HG02981 (cell line): ENCODE measurements around the gene KCNC1.

ENCODE experiments used
- ATAC-seq: cut with Tn5 transposase; IDR thresholded peaks from one replicate; pipeline ENCODE4 v1.9.1; 2021; ENCODE audit warnings: mild to moderate bottlenecking, moderate library complexity; ENCODE audit not compliant: unreplicated experiment

Gene KCNC1

DNA sequence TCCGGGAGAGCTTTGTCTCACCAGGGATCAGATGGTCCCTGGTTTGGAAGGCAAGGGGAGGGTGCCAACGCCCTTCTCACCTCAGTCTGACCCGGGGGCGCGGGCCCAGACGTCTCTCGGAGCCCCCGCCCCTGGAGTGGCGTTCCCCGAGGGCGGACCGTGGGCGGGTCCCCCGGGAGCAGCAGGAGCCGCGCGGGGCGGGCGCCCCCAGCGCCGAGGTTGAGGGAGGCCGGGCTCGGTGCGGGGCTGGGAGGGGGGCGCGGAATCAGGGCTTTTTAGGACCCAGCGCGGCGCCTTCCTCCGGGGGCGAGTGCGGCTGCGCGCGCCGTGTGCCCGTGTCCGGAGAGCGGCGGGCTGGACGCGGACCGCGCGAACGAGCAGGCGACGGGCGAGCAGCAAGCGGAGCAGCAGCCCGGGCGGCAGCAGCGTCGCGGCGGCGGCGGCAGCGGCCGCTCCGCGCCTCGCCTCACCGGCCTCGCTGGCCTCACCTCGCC lies at the start of gene KCNC1:
Gene KCNC1, plus strand, starts transcription at position 364 of the 494 bp plus-strand sequence. CDS start 1,222 bp downstream, outside the sequence.
- ATAC-seq: no peak

DNA sequence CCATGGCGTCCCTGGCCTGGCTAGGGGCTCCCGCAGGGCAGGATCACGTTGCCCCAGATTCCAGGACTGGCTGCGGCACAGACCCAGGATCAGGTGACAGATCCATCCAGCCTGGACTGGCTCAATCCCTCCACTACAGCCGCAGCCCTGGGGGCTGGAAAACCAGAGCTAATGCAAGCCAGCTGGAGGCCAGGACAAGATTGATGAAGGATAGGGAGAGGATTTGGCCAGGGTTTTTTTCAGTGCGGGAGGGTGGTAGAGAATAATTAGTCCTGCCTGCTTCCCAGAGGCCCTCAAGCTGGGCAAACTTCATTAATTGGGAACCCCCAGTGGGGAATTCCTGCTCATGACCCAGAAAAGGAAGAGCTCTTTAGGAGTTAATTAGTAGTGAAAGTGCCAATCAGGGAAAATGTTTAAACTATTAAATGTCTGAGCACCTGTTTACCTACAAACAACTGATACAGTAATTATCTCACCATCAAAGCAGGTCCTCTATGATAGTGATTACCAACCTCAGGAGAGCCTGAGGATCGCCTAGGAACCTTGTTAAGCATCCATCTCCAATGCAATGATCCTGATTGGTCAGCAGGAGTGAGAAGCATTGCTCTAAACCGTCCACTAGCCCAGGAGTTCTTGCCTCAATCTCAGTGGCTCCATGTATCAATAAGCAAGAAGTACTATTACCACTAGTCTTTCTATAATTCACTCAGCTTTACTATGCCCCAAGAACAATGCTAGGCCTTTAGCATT lies 48.2 kb upstream of the KCNC1 start:
- no peak for ATAC-seq

DNA sequence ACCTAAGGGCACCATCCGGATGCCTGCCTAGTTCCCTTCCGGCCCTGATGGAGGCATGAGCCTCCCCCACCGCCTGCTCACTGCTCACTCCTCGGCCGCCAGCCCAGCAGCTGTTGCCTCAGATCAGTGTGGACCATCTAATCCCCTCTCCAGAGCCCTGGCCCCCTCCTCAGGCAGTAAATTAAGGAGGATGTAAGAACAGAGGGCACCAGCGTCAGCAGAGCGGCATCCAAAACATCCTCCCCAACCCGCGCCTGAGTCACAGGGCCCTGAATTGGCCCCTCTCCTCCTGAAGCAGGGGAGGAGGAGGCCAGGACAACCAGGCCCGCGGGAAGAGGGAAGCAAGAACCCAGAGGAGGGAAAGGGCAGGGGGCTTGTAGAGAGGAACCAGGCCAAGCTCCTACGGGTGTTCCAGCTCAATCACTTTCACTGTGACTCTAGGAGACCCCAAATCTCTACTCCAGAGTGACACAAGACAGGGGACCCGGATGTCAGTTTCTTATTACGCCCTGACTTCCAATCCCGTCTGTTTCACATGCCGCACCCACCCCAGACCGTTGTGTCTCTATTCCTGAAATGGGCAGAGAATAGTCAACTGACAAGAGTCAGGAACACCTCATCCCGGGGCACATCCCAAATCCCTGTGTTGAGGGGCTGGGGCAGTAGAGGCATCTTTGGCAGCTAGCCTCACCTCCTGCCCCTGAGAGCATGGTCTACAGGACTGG lies 46.5 kb upstream of the KCNC1 start:
- no peak for ATAC-seq

DNA sequence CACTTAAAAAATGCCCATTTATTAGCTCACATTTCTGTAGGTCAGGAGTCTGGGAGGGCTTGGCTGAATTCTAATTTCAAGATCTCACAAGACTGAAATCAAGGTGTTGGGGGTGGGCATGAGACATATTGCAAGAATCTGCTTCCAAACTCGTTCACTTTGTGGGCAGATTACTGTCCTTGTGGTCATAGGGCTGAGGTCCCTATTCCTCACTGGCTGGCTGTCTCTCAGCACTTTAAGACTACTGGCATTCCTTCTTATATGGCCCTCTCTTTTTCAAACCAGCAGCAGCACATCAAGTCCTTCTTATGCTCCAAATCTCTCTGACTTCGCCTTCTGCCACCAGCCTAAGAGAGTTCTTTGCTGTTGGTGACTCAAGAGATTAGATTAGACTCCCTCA lies 43.0 kb upstream of the KCNC1 start:
- no peak for ATAC-seq

DNA sequence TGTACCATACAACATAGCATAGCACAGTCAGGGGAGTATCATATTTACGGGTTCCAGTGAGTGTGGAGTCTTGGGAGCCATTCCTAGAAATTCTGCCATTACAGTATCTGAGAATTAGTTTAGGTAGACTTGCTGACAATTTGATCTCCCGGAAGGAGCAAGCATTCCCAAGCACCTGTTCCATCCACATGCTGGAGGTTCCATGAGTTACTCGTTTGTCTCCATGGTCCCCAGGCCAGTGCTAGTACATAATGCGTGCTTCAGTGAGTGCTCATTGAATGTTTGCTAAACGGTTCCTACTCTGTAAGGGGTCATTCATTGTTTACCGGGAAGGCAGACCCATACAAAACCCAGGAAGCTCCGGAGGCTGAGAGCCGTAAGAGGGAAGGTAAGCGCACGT lies 42.6 kb upstream of the KCNC1 start:
- ATAC-seq: no peak

DNA sequence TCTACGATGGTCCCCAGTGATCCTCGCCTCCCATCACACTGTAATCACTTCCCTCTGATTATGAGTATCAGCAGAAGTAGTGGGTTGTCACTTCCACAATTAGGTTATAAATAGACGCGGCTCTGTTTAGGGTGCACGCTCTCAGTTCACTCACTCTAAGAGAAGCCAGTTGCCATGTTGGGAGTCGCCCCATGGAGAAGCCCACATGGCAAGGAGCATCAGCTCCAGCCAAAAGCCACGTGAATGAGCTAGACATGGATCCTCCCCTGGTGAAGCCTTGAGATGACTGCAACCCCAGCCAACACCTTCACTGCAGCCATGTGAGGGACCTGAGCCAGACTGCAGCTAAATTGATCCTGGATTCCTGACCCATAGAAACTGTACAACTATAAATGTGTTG lies 41.6 kb upstream of the KCNC1 start:
- ATAC-seq: no peak

DNA sequence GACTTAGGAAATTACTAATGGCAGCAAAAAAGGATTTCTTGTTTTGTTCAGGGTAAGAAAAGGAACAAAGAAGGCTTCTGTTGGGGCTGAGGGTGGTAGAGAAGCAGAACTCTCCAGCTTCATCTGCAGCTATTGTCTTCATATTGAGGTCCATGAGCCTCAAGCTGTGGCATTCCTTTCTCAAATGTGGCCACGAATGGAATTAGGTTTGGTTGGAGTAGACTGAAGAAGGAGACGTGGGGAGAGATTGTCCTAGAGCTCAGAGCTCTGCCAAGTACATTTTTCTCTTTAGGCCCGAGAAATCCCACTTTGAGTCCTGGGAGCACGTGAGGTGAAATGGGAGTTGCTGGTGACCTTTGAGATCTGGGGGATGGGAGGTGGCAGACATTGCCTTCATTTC lies 41.0 kb upstream of the KCNC1 start:
- no peak for ATAC-seq

DNA sequence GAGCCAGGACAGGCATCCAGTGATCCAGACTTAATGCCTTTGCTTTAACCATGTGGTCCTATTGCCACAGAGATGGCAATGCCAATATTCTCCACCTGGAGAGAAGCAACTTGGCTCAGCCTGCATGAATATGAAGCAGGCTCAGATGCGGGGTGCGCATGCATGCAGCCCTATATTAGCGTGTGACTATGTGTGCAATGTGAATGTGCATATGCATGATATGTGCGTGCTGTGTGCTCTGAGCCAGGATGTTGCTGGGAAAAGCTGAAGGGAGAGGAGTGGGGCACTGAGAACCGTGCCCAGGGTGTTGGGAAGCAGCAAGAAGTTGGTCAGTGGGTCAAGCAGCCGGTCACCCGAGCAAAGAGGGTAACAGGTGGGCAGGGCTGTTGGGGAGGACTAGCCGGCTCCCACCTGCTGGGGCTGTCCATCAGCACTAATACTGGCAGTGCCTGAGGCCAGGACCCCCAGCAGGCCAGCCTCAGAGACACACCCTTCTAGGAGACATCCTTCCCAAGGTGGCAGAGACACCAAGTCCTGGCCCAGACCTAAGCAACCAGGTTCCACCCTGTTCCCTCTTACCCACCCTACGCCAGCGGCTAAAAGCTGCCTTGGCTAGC lies 40.0 kb upstream of the KCNC1 start:
- ATAC-seq: no peak

DNA sequence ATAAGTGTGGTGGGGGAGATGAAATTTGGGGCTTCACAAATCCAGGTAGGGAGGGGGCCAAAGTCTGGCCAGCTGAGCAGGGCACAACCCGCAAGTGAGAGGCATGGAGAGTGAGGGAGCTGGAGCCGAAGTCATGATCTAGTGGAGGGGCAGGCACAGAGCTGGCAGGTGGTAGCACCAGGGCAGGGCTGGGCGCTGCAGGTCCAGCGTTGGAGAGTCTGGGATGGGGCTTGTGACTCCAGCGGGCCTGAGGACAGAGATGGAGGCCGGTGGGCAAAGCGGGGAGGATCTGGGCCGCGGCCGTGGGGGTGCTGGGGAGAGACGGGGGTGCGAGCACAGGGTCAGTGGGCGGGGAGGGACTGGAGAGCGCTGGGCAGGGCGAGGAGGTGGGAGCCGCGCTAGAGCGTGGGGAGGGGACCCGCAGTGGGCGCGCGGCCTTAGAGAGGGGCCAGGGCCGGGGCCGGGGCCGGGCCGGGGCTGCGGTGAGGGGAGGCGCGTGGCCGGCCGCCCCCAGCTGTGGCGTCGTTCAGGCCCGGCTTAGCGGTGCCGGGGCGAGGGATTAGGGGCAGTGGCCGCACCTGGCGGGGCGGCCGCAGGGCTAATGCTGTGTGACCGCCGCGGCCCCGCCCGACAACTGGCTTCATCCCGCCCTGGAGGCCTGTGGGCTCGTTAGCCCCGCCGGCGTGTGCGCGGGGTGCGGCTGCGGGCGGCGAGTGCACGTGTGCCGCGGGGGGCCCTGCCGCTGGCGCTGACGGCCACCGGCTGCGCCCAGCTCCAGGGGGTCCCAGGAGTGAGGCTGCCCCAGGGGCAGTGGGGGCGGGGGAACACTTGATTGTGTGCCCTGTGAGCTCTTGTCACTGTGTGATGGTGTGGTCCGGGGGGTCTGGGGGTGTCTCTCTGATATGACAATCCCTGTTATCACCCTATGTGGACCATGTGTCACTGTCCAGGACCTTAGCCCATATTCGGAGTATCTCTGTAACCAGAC lies 38.8 kb upstream of the KCNC1 start:
- ATAC-seq: no peak

DNA sequence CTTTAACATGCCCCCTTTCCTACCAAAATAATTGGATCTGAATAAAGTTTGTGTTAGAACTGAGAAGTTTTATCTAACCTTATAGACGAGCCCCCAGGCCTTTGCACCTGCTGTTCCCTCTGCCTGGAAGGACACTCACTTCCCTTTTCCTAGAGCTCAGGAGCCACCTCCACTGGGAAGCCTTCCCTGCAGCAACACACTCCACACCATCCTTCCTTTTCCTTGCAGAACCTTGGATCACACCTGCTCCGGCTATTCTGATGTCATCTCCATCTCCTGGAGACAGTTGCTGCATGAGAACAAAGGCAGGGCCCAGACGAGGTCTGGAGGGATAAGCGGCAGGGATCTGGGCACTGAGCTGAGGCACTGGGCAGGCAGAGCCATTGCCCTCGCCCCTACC lies 37.8 kb upstream of the KCNC1 start:
- ATAC-seq: no peak

DNA sequence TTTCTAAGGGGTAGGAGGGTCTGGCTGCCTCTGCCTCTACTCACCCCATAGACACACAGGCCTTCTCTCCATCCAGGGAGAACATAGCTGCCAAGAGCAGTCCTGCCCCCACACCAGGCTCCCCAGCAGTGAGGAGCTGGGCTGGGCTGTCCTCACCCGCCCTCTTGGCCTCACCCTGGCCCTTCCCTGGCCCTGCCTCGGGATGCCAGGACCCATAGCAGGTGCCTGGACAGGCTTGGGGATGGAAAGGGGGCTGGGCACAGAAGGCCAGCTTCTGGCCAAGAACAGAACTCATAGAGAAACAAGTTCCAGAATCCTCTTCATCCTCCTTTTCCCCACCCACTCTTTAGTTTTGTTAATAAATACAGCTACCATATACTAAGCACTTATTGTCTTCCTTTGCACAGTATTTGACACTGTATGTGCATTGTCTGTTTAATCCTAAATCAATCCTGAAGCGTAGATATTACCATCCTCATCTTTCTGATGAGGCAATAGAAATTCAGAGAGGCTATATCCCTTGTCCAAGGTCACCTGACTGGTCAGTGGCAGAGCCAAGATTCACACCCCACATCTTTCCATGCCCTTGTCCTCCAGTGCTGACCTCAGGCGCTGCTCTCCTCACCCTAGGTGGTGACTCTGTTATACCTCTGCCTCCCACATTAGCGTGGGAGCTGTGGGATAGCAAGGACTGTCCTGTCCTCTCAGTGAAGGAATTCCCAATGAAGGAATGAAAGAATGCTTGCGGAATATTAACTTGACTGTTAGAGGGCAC lies 37.2 kb upstream of the KCNC1 start:
- no peak for ATAC-seq

DNA sequence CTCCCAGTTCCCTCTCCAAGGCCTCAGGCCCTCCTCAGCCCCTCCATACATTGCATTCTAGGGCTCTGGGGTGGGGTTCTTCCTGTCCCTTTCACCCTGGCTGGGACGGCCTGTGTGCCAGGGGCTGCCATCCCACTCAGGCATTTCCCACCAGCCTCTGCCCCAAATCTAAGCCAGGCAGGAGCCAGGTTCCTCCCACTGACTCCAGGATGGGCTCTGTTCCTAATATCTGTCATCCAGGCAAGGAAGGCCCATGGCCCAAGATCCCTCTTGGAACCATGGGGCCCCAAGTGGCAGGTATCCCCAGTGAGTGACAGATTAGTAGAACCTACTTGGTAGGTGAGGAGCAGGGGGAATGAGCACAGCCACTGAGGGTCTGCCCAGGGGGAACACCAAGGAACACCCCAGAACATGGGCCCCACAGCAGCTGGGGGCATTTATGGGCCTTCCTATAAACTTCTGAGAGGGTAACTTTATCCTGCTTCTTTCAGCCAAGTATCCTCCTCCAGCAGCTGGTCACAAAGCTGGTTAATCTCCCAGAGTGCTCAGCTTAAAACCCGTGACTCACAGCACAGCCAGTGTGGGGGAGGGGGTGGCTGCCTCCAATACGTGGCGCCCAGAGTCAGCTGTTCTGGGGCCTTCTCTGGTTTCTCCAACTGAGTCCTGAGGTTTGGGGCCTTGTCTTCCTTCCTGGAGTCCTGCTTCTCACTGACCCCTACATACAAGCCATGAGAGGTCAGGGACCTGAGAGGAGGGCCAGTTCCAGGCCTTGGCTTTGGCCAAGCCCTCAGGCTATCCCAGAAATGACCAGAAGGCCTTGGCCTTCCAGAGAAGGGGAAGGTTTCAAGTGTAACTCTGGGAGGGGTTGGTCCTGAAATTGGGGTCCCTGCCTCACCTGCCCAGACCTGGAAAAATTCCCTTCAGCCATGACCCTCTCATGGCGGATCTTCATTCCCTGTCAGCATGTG lies 35.1 kb upstream of the KCNC1 start:
- no peak for ATAC-seq

DNA sequence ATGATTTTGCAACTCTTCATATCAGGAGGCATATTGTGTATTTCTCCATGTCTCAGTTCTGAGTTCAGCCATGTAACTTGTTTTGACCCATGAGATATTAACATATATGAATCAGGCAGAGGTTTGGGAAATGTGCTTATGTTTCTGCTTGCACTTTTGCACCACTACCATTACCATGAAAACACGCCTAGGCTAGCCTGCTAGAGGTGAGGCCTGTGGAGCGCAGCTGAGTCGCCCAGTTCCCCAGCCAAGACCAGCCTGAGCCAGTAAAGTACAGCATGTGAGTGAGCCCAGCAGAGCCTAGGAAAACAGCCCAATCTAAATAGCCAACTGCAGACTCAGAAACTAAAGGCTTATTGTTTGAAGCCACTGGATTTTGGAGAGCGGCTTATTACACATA lies 33.6 kb upstream of the KCNC1 start:
- ATAC-seq: no peak

DNA sequence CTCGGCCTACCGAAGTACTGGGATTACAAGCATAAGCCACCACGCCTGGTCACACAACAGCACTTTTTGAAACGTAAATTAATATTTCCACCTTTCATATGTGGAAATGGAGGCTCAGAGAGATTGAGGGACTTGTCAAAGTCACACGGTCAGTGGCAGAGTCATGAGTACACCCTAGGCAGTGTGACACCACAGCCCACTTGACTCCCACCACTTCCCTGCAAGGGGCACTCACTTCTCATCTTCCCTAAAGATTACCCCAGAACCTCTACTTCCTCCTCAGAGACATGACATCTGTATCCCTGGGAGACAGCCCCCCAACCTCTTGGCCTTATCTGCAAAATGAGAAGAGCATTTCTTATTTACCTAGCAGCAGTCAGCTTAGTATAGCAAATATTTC lies 31.7 kb upstream of the KCNC1 start:
- no peak for ATAC-seq

DNA sequence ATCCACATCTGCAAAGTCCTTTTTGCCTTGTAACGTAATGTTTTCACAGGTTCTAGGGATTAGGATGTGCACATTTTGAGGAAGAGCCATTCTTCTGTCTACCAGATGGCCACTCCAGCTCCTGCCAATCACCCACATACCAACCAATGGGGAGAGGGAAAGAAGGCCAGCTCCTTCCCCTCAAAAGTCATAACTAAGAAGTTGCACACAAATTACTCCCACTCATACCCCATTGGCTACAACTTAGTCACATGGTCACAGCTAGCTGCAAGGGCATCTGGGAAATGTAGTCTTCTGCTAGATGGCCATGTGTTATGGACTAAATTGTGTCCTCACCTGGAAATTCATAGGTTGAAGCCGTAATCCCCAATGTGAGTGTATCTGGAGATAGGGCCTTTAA lies 30.6 kb upstream of the KCNC1 start:
- ATAC-seq: peak; percentile 61

DNA sequence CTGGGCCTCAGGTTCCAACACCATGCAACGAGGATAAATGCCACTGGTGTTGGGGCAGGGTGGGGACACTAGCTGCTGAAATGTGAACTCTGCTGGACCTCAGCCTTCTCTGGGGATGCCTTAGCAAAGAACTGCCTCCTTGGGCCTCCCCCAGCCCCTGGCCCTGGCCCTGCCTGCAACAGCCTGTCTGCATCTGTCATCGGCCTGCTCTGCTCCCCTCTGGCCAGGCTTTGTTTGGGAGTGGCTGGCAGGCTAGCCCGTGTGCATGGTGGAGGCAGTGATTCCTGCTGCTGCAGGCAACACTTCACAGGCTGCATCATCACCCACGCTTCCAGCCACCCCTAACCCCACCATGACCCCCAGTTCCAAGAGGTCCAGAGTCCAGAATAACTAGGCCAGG lies 26.8 kb upstream of the KCNC1 start:
- no peak for ATAC-seq

DNA sequence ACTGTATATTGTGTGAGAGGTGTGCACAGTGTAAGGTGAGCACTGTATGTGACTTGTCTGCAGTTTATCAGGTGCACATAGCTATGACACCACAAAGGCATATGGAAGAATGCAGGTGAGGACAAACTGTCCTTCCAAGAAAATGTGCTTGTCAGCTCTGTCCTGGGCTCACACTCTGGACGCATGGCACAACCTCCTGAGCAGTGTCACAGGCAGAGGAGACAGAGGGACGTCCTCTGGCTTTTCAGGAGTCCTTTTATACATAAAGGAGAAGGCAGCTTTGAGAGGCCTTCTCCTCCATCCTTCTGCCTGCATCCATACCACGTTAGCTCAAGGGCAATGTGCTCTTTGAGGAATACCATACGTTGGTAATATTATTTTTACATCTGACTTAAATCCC lies 22.7 kb upstream of the KCNC1 start:
- no peak for ATAC-seq

DNA sequence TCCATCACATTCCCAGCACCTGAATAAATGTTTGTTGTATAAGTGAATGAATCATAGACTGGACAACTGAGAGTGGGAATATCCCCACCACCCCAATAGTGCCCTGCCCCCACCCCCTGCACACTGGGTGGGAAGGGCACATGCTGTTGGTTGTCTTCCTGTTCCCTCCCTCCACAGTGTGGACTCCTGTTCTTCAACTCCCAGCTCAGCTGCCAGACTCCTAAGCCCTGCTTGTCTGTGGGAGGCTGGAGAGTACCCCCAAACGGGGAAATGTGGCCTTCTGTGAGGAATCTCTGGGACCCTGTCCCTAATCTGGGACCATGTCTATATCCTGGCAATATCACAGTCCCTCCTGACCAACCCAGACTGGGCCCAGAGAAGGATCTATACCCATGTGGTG lies 20.7 kb upstream of the KCNC1 start:
- no peak for ATAC-seq

DNA sequence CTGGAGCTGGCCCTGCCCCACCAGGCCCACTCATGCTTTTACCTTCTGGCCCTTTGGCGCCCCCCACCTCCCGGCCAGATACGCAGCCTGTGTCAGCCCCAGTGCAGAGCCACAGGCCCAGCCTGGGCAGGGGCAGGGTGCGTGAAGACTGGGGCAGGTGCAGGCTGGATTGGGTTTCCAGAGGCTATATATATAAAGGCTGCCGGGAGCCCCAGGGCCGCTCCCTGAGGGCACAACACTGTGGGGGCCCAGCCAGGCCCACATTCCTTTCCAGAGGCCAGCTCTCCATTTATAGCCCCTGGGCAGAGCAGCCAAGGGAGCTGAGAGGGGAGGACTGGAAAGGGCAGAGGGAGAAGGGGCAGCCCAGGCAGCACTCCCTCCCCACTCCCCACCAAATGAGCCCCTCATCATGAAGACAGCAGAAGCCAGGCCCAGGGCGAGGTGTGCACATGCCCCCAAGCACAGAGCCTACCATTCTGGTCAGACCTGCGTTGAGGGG lies 20.2 kb upstream of the KCNC1 start:
- ATAC-seq: no peak
